ENCODE results near the gene CHPF.

Gene CHPF

DNA sequence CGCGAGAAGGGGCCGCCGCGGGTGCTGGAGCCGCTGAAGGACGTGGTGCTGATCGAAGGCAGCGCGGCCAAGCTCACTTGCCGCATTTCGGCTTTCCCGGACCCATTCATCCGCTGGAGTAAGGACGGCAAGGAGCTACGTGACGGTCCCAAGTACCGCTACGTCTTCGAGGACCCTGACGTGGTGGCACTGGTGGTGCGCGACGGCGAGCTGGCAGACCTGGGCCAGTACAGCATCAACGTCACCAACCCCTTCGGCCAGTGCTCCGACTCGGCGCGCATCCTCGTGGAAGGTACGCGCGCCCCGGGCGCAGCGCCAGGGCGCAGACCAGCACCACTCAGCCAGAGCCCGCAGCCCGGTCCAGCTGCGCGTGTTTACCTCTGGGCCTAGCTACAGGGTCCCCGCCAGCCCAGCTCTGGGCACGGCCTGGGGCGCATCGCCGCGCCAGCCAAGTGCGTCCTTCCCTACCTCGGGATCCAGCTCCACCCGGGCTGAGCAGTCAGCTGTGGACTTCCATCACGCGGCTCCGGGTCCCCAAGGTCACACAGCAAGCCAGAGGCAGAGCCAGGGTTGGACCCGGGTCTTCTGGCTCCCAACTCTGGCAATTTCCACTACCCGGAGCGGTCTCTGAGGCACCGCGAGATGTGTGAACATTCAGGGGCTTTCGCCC lies 46.6 kb downstream of the CHPF start:
- DNase-seq (ENCODE audit: low spot score): no peak

DNA sequence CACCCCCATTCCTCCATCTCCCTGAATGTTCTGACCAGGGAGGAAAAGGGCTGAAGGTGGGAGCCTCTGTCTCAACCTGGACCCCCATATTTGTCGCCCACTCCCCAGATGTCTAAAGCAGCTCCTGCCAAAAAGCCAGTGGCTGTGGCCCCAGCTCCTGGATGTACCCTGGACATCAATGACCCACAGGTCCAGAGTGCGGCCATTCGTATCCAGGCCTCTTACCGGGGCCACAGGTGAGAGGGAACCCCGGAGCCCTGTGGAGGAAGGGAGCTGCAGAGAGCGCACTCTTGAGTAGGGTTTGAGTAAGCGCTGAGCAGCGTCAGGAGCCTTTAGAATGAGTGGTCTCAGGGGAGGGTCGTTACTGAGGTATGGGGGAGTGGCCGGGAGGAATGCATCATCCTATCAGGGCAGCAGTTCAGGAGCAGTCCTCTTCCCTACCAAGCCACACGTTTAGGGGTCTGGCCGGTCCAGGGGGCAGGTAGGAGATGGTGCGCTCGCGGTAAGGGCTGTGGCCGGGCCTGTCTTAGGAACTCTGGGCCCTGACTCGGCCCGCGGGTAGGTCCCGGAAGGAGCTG lies 47.3 kb downstream of the CHPF start:
- DNase-seq (ENCODE audit: low spot score): no peak

DNA sequence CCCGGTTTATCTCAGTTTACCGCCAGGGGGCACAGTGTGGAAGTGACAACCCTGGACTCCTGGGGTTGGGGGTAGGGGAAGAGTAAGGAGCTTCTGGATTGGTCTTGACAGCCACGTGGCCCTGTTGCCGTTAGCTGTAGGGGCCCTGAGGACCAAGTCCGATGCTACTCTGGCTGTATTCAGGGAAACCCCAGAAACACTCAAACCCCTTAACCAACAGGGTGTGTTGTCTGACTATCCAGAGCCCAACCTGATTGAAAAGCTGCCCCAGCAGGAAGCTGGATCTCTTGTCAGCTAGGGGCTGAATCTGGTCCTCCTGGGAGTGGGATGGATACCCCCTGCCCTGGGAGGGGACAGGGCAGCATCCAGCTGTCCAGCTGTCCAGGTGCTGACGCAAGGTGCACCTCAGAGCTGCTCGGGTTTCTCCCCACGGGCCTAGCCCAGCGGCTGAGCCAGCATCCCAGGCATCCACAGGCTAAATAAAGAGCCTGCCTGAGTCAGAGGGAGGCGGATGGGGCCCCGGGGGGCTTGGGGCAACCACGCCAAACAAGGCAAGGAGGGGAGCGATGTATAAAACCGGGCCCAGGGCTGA lies 48.0 kb downstream of the CHPF start:
- DNase-seq (ENCODE audit: low spot score): peak; percentile 43

DNA sequence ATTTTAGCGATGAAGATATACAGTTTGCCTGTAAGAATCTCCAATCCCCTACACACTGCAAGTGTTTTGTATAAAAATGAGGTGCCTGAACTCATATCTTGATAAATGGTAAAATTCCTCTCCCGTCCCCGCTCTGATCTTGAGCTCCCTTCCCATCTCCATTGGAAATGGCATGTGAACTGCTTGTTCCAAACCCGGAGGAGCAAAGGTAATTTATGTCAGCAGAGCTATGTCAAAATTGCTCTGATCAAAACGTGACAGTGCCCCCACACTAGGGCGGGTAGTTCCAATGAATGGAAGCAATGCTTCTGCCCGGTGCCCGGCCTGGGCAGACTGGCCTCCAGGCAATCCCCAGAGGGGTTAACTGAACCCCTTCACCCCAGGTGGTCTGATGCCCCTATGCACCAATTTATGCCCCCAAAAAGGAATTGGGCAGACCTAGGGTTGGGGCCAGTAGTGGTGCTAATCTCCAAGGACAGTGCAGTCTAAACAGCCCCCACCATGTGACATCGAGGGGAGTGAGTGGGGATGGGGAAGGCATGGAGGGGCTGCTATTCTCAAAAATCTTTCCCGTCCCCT lies 48.6 kb downstream of the CHPF start:
- DNase-seq (ENCODE audit: low spot score): no peak

DNA sequence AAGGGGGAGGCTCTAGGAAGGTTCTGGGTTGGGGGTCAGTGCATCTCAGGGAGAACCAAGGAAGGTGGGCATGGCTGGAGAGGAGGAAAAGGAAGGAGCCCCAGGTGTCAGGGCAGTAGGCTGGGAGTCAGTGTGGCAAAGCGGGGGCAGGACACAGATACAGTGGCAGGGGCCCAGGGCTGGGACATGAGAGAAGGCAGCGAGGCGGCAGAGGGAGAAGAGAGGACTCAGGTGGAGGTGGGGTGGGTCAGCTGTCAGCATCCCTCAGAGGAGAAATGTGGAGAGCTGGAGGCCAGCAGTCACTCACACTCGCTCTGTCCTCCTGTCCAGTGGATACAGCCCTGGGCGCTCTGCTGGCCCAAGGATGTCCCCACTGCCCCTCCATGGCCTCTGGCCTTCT lies 50.5 kb downstream of the CHPF start:
- DNase-seq (ENCODE audit: low spot score): no peak

DNA sequence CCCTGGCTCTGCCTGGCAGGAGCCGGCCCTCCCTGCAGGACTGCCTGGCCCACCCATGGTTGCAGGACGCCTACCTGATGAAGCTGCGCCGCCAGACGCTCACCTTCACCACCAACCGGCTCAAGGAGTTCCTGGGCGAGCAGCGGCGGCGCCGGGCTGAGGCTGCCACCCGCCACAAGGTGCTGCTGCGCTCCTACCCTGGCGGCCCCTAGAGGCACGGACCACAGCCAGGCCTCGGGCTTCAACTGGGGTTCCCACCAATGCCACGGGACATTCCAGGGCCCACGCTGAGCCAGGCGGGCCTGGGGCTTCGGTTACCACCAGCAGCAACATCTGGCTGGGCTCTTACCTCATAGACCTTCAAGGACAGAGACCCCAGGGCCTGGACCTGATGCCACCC lies 51.0 kb downstream of the CHPF start:
- DNase-seq (ENCODE audit: low spot score): no peak

DNA sequence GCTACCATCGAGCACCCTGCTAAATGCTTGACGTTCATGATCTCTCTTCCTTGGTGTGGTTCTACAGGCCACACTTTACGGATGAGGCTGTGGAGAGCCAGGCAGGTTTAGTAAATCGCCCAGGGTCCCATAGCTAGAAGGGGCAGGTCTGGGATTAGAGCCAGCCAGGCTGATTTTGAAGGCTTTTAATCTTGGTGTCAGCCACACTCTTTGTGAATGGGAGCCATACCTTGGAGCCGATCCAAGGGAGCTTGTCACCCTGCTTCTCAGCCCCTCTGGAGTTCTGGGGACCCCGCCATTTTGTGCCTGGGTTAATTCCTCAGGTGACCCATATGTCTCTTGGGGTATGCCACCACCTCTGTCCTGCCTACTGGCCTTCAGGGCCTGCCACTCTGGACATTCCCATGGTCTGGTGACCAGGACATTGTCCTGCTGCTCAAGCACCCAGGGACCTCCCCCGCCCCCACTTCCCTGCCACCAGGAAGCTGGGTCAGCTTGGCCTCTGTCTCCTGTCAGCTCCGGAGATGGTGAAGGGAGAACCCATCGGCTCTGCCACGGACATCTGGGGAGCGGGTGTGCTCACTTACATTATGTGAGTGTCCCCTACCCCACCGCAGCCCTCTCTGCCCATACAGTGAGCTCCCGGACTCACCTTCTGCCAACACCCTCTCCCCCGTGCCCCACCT lies 52.2 kb downstream of the CHPF start:
- DNase-seq (ENCODE audit: low spot score): no peak

DNA sequence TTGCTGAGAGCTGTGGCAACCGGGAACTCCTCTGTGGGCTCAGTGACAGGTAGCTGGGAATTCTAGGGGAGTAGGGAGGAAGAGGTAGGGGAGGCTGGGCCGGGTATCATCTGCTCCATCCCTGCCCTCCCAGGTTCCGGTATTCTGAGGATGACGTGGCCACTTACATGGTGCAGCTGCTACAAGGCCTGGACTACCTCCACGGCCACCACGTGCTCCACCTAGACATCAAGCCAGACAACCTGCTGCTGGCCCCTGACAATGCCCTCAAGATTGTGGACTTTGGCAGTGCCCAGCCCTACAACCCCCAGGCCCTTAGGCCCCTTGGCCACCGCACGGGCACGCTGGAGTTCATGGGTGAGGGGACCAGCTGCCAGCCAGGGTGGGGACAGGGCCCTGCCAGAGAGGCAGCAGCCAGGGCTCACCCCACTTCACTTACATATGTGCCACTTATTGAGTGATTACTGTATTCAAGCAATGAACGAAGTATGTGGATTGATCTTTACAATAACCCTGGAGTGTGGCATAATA lies 52.9 kb downstream of the CHPF start:
- no peak for DNase-seq (ENCODE audit: low spot score)

DNA sequence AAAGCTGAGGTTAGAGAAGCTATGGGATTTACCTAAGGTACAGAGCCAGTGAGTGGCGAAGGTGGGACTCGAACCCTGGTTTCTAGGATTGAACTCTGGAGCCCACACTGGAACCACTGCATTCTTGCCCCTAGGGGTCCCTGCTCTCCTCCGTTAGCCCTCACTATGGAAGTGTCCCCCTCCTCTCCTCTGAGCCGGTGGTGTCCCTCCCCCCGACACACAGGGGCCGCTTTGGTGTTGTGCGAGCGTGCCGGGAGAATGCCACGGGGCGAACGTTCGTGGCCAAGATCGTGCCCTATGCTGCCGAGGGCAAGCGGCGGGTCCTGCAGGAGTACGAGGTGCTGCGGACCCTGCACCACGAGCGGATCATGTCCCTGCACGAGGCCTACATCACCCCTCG lies 53.4 kb downstream of the CHPF start:
- no peak for DNase-seq (ENCODE audit: low spot score)

DNA sequence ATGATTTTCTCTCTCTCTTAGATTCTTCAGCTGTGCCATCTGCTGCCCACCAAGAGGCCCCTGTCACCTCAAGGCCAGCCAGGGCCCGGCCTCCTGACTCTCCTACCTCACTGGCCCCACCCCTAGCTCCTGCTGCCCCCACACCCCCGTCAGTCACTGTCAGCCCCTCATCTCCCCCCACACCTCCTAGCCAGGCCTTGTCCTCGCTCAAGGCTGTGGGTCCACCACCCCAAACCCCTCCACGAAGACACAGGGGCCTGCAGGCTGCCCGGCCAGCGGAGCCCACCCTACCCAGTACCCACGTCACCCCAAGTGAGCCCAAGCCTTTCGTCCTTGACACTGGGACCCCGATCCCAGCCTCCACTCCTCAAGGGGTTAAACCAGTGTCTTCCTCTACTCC lies 54.3 kb downstream of the CHPF start:
- DNase-seq (ENCODE audit: low spot score): no peak

Data from SW480 (cell line).